HUES6 (cell line): Measurements from ENCODE around the gene POC5.
"Not testable (repeated sequence)": the region's sequence is repeated elsewhere in the genome, so short reads cannot be mapped to it uniquely, and the experiment has no call there.

Experiments used
- H3K27ac ChIP-seq: 2 replicates; pipeline ENCODE4 v1.7.0; 2013; ENCODE audit warnings: low read depth, mild to moderate bottlenecking, low read length, inconsistent platforms
- H3K27me3 ChIP-seq: 2 replicates; pipeline ENCODE4 v1.6.1; 2013; ENCODE audit warnings: low read length; ENCODE audit not compliant: control insufficient read depth, insufficient read depth
- H3K36me3 ChIP-seq: 2 replicates; pipeline ENCODE4 v1.6.1; 2013; ENCODE audit warnings: low read length; ENCODE audit not compliant: control insufficient read depth, insufficient read depth
- H3K4me1 ChIP-seq: 2 replicates; pipeline ENCODE4 v1.6.1; 2013; ENCODE audit warnings: low read length; ENCODE audit not compliant: control insufficient read depth, insufficient read depth
- H3K4me3 ChIP-seq: 2 replicates; pipeline ENCODE4 v1.5.1; 2013; ENCODE audit warnings: low read depth, low read length
- H3K9ac ChIP-seq: one replicate; pipeline ENCODE4 v1.6.1; 2013; ENCODE audit warnings: mild to moderate bottlenecking, low read length
- H3K9me3 ChIP-seq: 2 replicates; pipeline ENCODE4 v1.6.1; 2013; ENCODE audit warnings: low read depth, low read length; ENCODE audit not compliant: control insufficient read depth, insufficient read depth

POC5 gene

GRCh38 chr5:75706775-75707174 lies 10.5 kb downstream of the POC5 start:
- Histone ChIP-seq H3K36me3 (peaks cover 54% of the 10 kb centered on the region), H3K9me3 (no peaks in the 10 kb centered on the region), H3K4me1 (no peaks in the 10 kb centered on the region), H3K27me3 (no peaks in the 10 kb centered on the region), H3K4me3 (no peak overlapping the region), H3K27ac (no peak overlapping the region), H3K9ac (no peak overlapping the region)

GRCh38 chr5:75706016-75706415 lies 11.2 kb downstream of the POC5 start:
- Histone ChIP-seq H3K4me1 (no peaks in the 10 kb centered on the region), H3K9me3 (no peaks in the 10 kb centered on the region), H3K27me3 (no peaks in the 10 kb centered on the region), H3K27ac (no peak overlapping the region), H3K36me3 (peaks cover 55% of the 10 kb centered on the region), H3K9ac (no peak overlapping the region), H3K4me3 (no peak overlapping the region)

- H3K36me3 ChIP-seq: peaks cover 28% of the 10 kb centered on the region
- no peaks in the 10 kb centered on the region for H3K9me3 ChIP-seq
- no peaks in the 10 kb centered on the region for H3K4me1 ChIP-seq
- no peaks in the 10 kb centered on the region for H3K27me3 ChIP-seq
- no peak overlapping the region for H3K9ac ChIP-seq
- H3K4me3 ChIP-seq: no peak overlapping the region
- no peak overlapping the region for H3K27ac ChIP-seq
These were observed 15.4 kb downstream of the POC5 start for GRCh38 chr5:75701856-75702255.

GRCh38 chr5:75695472-75696351 lies 21.5 kb downstream of the POC5 start:
- Histone ChIP-seq H3K4me3 (peak overlapping the region; percentile 63), H3K9ac (peak overlapping the region; percentile 55), H3K36me3 (peaks cover 16% of the 10 kb centered on the region)
- not testable (repeated sequence) for H3K27me3 ChIP-seq, H3K27ac ChIP-seq, H3K9me3 ChIP-seq, H3K4me1 ChIP-seq

- Histone ChIP-seq H3K27ac (no peak overlapping the region), H3K9ac (no peak overlapping the region), H3K4me3 (no peak overlapping the region), H3K9me3 (no peaks in the 10 kb centered on the region), H3K36me3 (peaks cover 25% of the 10 kb centered on the region), H3K27me3 (no peaks in the 10 kb centered on the region), H3K4me1 (no peaks in the 10 kb centered on the region)
These were observed 22.5 kb downstream of the POC5 start for GRCh38 chr5:75694781-75695180.

GRCh38 chr5:75690669-75691068 lies 26.6 kb downstream of the POC5 start:
- peaks cover 55% of the 10 kb centered on the region for H3K36me3 ChIP-seq
- no peaks in the 10 kb centered on the region for H3K4me1 ChIP-seq
- H3K27ac ChIP-seq: no peak overlapping the region
- no peaks in the 10 kb centered on the region for H3K9me3 ChIP-seq
- no peak overlapping the region for H3K9ac ChIP-seq
- no peak overlapping the region for H3K4me3 ChIP-seq
- no peaks in the 10 kb centered on the region for H3K27me3 ChIP-seq

GRCh38 chr5:75686480-75686879 lies 30.8 kb downstream of the POC5 start:
- H3K9me3 ChIP-seq: no peaks in the 10 kb centered on the region
- no peaks in the 10 kb centered on the region for H3K27me3 ChIP-seq
- H3K4me3 ChIP-seq: no peak overlapping the region
- peaks cover 60% of the 10 kb centered on the region for H3K36me3 ChIP-seq
- no peak overlapping the region for H3K27ac ChIP-seq
- no peaks in the 10 kb centered on the region for H3K4me1 ChIP-seq
- H3K9ac ChIP-seq: no peak overlapping the region

- H3K4me1 ChIP-seq: no peaks in the 10 kb centered on the region
- H3K27me3 ChIP-seq: no peaks in the 10 kb centered on the region
- H3K9me3 ChIP-seq: no peaks in the 10 kb centered on the region
- no peak overlapping the region for H3K27ac ChIP-seq
- H3K36me3 ChIP-seq: peaks cover 53% of the 10 kb centered on the region
- H3K4me3 ChIP-seq: no peak overlapping the region
- H3K9ac ChIP-seq: no peak overlapping the region
These were observed 32.1 kb downstream of the POC5 start for GRCh38 chr5:75685141-75685540.

GRCh38 chr5:75681125-75681830 lies 36.0 kb downstream of the POC5 start:
- Histone ChIP-seq H3K36me3 (peaks cover 22% of the 10 kb centered on the region), H3K4me1 (no peaks in the 10 kb centered on the region), H3K9me3 (no peaks in the 10 kb centered on the region), H3K27ac (no peak overlapping the region), H3K4me3 (no peak overlapping the region), H3K9ac (no peak overlapping the region), H3K27me3 (no peaks in the 10 kb centered on the region)

- Histone ChIP-seq H3K27me3 (no peaks in the 10 kb centered on the region), H3K36me3 (peaks cover 19% of the 10 kb centered on the region), H3K9ac (no peak overlapping the region), H3K4me1 (no peaks in the 10 kb centered on the region), H3K9me3 (no peaks in the 10 kb centered on the region), H3K4me3 (no peak overlapping the region), H3K27ac (no peak overlapping the region)
These were observed 39.1 kb downstream of the POC5 start for GRCh38 chr5:75678155-75678554.

- H3K9me3 ChIP-seq: no peaks in the 10 kb centered on the region
- no peak overlapping the region for H3K4me3 ChIP-seq
- H3K4me1 ChIP-seq: no peaks in the 10 kb centered on the region
- no peak overlapping the region for H3K27ac ChIP-seq
- peaks cover 22% of the 10 kb centered on the region for H3K36me3 ChIP-seq
- no peaks in the 10 kb centered on the region for H3K27me3 ChIP-seq
- H3K9ac ChIP-seq: no peak overlapping the region
These were observed 39.6 kb downstream of the POC5 start for GRCh38 chr5:75677607-75678006.
